Central memory CD8-positive, alpha-beta T cell (primary cell): ENCODE data around the gene CRHR2.

ENCODE experiments used
- ATAC-seq: fragments of 150-1000 bp; cut with Tn5 transposase; replicated peaks from 2 replicates; pipeline ENCODE4 v1.10.0; 2022; ENCODE audit warnings: mild to moderate bottlenecking, moderate FRiP score, moderate number of reproducible peaks; ENCODE audit not compliant: poor library complexity, severe bottlenecking; ENCODE audit errors: extremely low read depth
- DNase-seq, 2 donors: peaks; one replicate each; pipeline ENCODE4 v3.0.0; 2021; ENCODE audit warnings: low spot score in 2 of 2
- H3K27ac Mint-ChIP-seq: one replicate; pipeline ENCODE4 v1.8.0; 2022; ENCODE audit warnings: low read depth, mild to moderate bottlenecking, moderate library complexity, mixed read lengths
- H3K27me3 Mint-ChIP-seq: one replicate; pipeline ENCODE4 v1.8.0; 2022; ENCODE audit warnings: mixed read lengths
- H3K36me3 Mint-ChIP-seq: one replicate; pipeline ENCODE4 v1.8.0; 2022; ENCODE audit warnings: mild to moderate bottlenecking, moderate library complexity, mixed read lengths; ENCODE audit not compliant: insufficient read depth
- H3K4me1 Mint-ChIP-seq: one replicate; pipeline ENCODE4 v1.8.0; 2022; ENCODE audit warnings: mixed read lengths
- H3K4me3 Mint-ChIP-seq: one replicate; pipeline ENCODE4 v1.8.0; 2022; ENCODE audit warnings: mild to moderate bottlenecking, moderate library complexity, mixed read lengths
- H3K9me3 Mint-ChIP-seq: one replicate; pipeline ENCODE4 v1.8.0; 2022; ENCODE audit warnings: mixed read lengths

Gene CRHR2

GRCh38 chr7:30703756-30704155, 21.5 kb upstream of the CRHR2 start:
- Mint-ChIP-seq H3K9me3 (no peaks in the 10 kb centered on the region), H3K27ac (no peak overlapping the region), H3K36me3 (no peaks in the 10 kb centered on the region), H3K4me3 (no peak overlapping the region), H3K4me1 (peaks cover 10% of the 10 kb centered on the region), H3K27me3 (peaks cover 9% of the 10 kb centered on the region)
- no peak for DNase-seq
- ATAC-seq, result no peak

GRCh38 chr7:30702200-30702599, 19.9 kb upstream of the CRHR2 start:
- H3K27ac Mint-ChIP-seq, result no peak overlapping the region
- no peak overlapping the region for H3K4me3 Mint-ChIP-seq
- DNase-seq, result no peak
- H3K9me3 Mint-ChIP-seq, result no peaks in the 10 kb centered on the region
- peak; percentile 37 for ATAC-seq
- no peaks in the 10 kb centered on the region for H3K36me3 Mint-ChIP-seq
- H3K27me3 Mint-ChIP-seq, result peaks cover 12% of the 10 kb centered on the region
- H3K4me1 Mint-ChIP-seq, result peaks cover 10% of the 10 kb centered on the region

GRCh38 chr7:30700941-30701340, 18.7 kb upstream of the CRHR2 start:
- DNase-seq, result no peak
- peaks cover 12% of the 10 kb centered on the region for H3K27me3 Mint-ChIP-seq
- H3K4me1 Mint-ChIP-seq, result peaks cover 10% of the 10 kb centered on the region
- H3K36me3 Mint-ChIP-seq, result no peaks in the 10 kb centered on the region
- no peak overlapping the region for H3K27ac Mint-ChIP-seq
- ATAC-seq, result no peak
- no peaks in the 10 kb centered on the region for H3K9me3 Mint-ChIP-seq
- no peak overlapping the region for H3K4me3 Mint-ChIP-seq

GRCh38 chr7:30699706-30700495, 17.6 kb upstream of the CRHR2 start:
- Mint-ChIP-seq H3K4me3 (no peak overlapping the region), H3K4me1 (peaks cover 10% of the 10 kb centered on the region), H3K27me3 (peaks cover 12% of the 10 kb centered on the region), H3K27ac (no peak overlapping the region), H3K9me3 (no peaks in the 10 kb centered on the region), H3K36me3 (no peaks in the 10 kb centered on the region)
- no peak for DNase-seq
- no peak for ATAC-seq

GRCh38 chr7:30698481-30698880, 16.2 kb upstream of the CRHR2 start:
- ATAC-seq (no peak), DNase-seq (no peak)
- Mint-ChIP-seq H3K9me3 (no peaks in the 10 kb centered on the region), H3K27me3 (peaks cover 12% of the 10 kb centered on the region), H3K4me1 (peaks cover 10% of the 10 kb centered on the region), H3K36me3 (no peaks in the 10 kb centered on the region), H3K27ac (no peak overlapping the region), H3K4me3 (no peak overlapping the region)

GRCh38 chr7:30697719-30698460, 15.6 kb upstream of the CRHR2 start:
- Mint-ChIP-seq H3K4me3 (no peak overlapping the region), H3K27me3 (peaks cover 12% of the 10 kb centered on the region), H3K36me3 (no peaks in the 10 kb centered on the region), H3K9me3 (no peaks in the 10 kb centered on the region), H3K27ac (no peak overlapping the region), H3K4me1 (peaks cover 10% of the 10 kb centered on the region)
- ATAC-seq (no peak), DNase-seq (no peak)

DNA sequence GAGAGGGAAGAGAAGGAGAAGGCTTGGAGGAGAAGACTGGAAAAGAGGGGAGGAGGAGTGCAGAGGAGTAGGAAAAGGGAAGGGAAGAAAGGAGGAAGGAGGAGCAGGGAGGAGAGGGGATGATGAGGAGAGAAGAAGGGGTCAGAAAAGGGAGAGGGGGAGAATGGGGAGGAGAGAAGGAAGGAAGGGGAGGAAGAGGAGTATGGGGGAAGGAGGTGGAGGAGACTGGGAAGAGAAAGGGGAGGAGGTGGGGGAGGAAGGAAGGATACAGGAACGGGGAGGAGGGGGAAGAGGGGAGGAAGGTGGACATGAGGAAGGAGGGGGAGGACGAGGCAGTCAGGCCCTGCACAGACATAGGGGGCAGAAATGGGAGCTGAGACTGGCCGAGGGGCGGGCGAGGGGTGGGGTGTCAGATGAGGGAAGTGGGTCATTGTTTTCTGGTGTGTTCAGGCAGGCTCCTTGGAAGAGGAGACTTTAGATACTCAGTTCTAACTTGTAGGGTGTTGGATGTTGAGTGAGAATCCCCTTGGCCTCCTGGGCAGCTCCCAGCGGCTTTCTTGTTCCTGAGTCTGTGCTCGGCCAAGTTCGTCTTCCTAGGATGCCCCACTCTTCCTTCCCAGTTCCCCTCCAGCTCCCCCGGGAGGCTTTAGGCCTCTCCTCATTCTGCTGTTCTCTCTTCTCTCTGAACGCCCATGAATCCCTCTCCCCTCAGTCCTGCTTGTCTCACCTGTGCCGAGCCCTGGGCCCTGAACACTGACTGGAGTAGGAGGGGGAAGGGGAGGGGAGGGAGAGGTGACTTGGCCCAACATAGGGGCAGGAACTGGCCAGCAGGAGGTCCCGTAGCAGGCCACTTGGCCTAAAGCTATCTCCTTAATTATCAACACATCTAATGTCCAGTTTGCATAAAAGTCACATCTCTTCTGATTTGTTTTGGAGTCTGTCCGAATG, 12.8 kb upstream of the CRHR2 start:
- Mint-ChIP-seq H3K36me3 (no peaks in the 10 kb centered on the region), H3K9me3 (no peaks in the 10 kb centered on the region), H3K4me3 (no peak overlapping the region), H3K27ac (no peak overlapping the region), H3K4me1 (no peaks in the 10 kb centered on the region), H3K27me3 (peaks cover 13% of the 10 kb centered on the region)
- DNase-seq (no peak), ATAC-seq (no peak)

DNA sequence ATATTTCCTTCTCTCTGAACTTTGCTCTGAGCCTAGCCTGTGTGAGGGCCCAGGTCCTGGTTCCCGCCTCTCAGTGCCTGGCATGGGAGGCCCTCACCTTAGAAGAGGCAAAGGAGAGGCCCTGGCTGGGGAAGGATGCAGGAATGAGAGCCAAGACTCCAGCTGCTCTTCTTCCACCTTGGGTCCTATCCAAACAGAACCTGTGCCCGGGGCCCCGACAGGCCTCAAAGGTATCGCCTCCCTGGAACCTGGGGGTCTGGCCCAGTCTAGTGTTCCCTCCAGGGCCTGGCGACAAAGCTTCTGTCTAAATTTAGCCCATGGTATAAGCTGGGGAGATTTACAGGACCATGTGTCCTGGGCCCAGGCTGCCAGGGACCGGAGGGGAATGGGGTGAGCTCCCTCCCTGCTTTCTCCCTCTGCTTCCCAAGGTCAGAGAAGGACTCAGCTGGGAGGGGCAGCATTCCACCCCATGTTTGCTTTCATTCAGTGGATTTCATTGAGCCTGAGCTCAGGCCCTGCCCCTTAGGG, 12.0 kb upstream of the CRHR2 start:
- no peak overlapping the region for H3K4me3 Mint-ChIP-seq
- no peaks in the 10 kb centered on the region for H3K4me1 Mint-ChIP-seq
- H3K27me3 Mint-ChIP-seq, result peaks cover 17% of the 10 kb centered on the region
- no peak overlapping the region for H3K27ac Mint-ChIP-seq
- ATAC-seq, result no peak
- DNase-seq, result no peak
- no peaks in the 10 kb centered on the region for H3K9me3 Mint-ChIP-seq
- H3K36me3 Mint-ChIP-seq, result no peaks in the 10 kb centered on the region

DNA sequence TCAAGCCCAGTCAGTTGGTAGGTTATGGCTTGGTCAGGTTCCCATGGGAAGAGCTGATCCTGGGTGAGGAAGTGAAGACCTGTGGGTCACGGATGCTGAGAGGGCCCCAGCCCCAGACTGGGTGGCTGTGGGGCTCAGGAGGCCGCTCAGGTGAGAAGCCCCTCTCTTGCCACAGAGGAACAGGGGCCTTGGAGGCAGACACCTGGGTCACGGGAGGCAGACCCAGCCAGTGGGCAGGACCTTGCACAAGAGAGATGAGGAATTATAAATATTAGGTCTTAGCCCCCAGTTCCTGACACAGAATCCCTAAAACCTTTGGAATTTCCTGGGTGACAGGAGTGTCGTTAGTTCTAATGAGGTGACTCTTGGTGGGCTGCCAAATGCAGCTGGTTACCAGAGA, 10.6 kb upstream of the CRHR2 start:
- no peak for ATAC-seq
- Mint-ChIP-seq H3K36me3 (no peaks in the 10 kb centered on the region), H3K4me3 (no peak overlapping the region)

GRCh38 chr7:30692438-30692837, 10.2 kb upstream of the CRHR2 start:
- ATAC-seq (no peak), DNase-seq (no peak)
- Mint-ChIP-seq H3K27ac (no peak overlapping the region), H3K27me3 (peaks cover 11% of the 10 kb centered on the region), H3K36me3 (no peaks in the 10 kb centered on the region), H3K4me3 (no peak overlapping the region), H3K9me3 (no peaks in the 10 kb centered on the region), H3K4me1 (peaks cover 3% of the 10 kb centered on the region)

More for the DNA sequence above, 10.6 kb upstream of the CRHR2 start:
- Mint-ChIP-seq H3K27ac (no peak overlapping the region), H3K9me3 (no peaks in the 10 kb centered on the region), H3K4me1 (no peaks in the 10 kb centered on the region), H3K27me3 (peaks cover 10% of the 10 kb centered on the region)
- DNase-seq, result no peak

DNA sequence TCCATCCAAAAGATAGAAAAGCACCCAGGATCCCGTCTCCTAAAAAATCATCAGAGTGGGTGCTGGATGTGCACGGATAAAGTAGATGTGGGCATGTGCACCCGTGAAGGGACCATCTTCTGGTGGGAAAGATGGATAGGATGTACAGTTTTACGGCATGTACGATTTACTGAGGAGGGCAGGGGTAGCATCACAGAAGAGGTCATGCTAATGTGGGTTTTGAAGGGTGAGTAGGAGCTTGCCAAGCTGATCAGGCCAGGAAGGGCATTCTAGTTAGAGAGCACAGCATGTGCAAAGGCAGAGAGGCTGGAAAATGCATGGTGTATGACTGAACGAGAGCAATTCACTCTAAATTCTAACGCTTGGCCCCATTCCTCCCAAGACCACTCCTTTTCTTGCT, 7.8 kb upstream of the CRHR2 start:
- H3K36me3 Mint-ChIP-seq, result no peaks in the 10 kb centered on the region
- H3K4me1 Mint-ChIP-seq, result peaks cover 8% of the 10 kb centered on the region
- peaks cover 35% of the 10 kb centered on the region for H3K27me3 Mint-ChIP-seq
- no peak overlapping the region for H3K4me3 Mint-ChIP-seq
- DNase-seq (no peak), ATAC-seq (no peak)
- H3K9me3 Mint-ChIP-seq, result no peaks in the 10 kb centered on the region
- no peak overlapping the region for H3K27ac Mint-ChIP-seq

DNA sequence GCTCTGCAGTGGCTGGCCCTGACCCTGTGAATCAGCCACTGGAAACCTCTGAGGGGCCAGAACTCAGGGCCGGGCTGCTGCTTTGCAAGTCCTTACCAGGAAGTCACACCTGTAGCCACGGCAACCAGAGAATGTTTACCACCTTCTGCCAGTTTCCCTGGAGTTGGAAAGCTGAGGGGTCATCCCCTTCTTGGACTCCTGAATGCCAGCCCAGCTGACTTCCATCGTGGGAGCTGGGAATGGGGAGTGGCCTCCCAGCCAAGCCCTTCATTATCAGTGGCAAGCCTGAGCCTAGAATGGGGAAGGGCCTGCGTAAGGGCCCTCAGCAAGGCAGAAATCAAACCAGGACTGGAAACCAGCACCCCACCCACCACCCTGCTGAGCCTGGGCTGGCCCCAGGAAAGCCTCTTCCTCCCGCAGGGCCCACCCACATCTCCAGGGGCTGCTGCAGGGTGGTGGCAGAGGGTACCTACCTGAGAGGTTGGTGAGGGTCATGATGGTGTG, 6.5 kb upstream of the CRHR2 start:
- no peaks in the 10 kb centered on the region for H3K9me3 Mint-ChIP-seq
- ATAC-seq, result no peak
- H3K4me3 Mint-ChIP-seq, result no peak overlapping the region
- no peak overlapping the region for H3K27ac Mint-ChIP-seq
- H3K27me3 Mint-ChIP-seq, result peaks cover 48% of the 10 kb centered on the region
- H3K4me1 Mint-ChIP-seq, result peaks cover 8% of the 10 kb centered on the region
- no peaks in the 10 kb centered on the region for H3K36me3 Mint-ChIP-seq
- no peak for DNase-seq
